Testis (tissue), 3 donors: Measurements from ENCODE around the gene CDCA5. TPM values are rescaled to one million over a fixed set of nuclear protein-coding genes. Genes with fewer than 3 reads are reported as not detected.

Experiments used
- DNase-seq: peaks from one replicate; pipeline ENCODE4 v3.0.0-alpha.2; 2019
- H3K27ac ChIP-seq, 2 donors: fragments of 200-600 bp; sonication (generic); one replicate each; pipeline ENCODE4 v1.5.1; 2019
- H3K27me3 ChIP-seq: fragments of 200-600 bp; sonication (generic); one replicate; pipeline ENCODE4 v1.5.1; 2019
- H3K36me3 ChIP-seq: fragments of 200-600 bp; sonication (generic); one replicate; pipeline ENCODE4 v1.5.1; 2017; ENCODE audit warnings: low read depth; ENCODE audit errors: missing control alignments
- H3K4me1 ChIP-seq: fragments of 200-600 bp; sonication (generic); one replicate; pipeline ENCODE4 v1.5.1; 2019
- H3K4me3 ChIP-seq, 2 donors: fragments of 200-600 bp; sonication (generic); one replicate each; pipeline ENCODE4 v1.5.1; 2017 to 2019
- H3K9me3 ChIP-seq: fragments of 200-600 bp; sonication (generic); one replicate; pipeline ENCODE4 v1.5.1; 2017
- POLR2A ChIP-seq: fragments of 450-650 bp; IDR thresholded peaks from one replicate; pipeline ENCODE4 v1.6.1; 2017; ENCODE audit warnings: antibody characterized with exemption, mild to moderate bottlenecking, moderate library complexity
- WGBS, 2 donors: methylation state at CpG; one replicate each; pipeline ENCODE4 v1.1.5; 2018; 5-methylcytosine and 5-hydroxymethylcytosine counted together
- intact Hi-C: fragments of 100-400 bp; cut with DNase I; formaldehyde crosslinking; loops from one replicate; pipeline ENCODE4 v1.15.1; 2023; ENCODE audit warnings: low total_unique reads
- polyA plus RNA-seq: library from polyadenylated mRNA; stranded (reverse); fragments of 350-450 nt; fragmentation: Illumina TruSeq; extraction: RNeasy Lipid Tissue Mini Kit (QIAGEN cat#74804); gene quantifications from one replicate; pipeline ENCODE4 v1.2.3, GENCODE V29; 2014; ENCODE audit warnings: low read depth, low replicate concordance; ENCODE audit not compliant: insufficient read depth
- total RNA-seq, 2 donors: library from RNA; depleted of rRNA; stranded (reverse); fragments of >200 nt; gene quantifications; one replicate each; pipeline ENCODE4 v1.2.3, GENCODE V29; 2016
- TF ChIP-seq, protein P1 (sequence below), 3 experiments: fragments of 450-650 bp in 2 of 3; fragments of 200-600 bp in 1 of 3; sonication (generic) in 1 of 3; IDR thresholded peaks; one replicate each; pipeline ENCODE4 v1.5.1; 2016 to 2019; ENCODE audit warnings: antibody characterized with exemption in 3 of 3, mild to moderate bottlenecking in 2 of 3, moderate library complexity in 1 of 3

CDCA5 gene
- total and polyA plus RNA-seq, 3 donors from 2014 or later = 28.5 to 93.3 (median 50.9) TPM

GRCh38 chr11:65112546-65113360 lies 28.9 kb upstream of the CDCA5 start:
- peaks cover 21% of the 10 kb centered on the region for H3K4me1 ChIP-seq
- H3K4me3 ChIP-seq = peak overlapping the region; percentile 41 to 42
- no peaks in the 10 kb centered on the region for H3K27me3 ChIP-seq
- no peaks in the 10 kb centered on the region for H3K9me3 ChIP-seq
- WGBS, 2 donors = 3 to 10% methylated on average over 2 to 56 of the region's 57 CpGs
- H3K27ac ChIP-seq = peak overlapping the region in 1 of 2 donors; percentile 21
- TF ChIP-seq, protein P1, sequence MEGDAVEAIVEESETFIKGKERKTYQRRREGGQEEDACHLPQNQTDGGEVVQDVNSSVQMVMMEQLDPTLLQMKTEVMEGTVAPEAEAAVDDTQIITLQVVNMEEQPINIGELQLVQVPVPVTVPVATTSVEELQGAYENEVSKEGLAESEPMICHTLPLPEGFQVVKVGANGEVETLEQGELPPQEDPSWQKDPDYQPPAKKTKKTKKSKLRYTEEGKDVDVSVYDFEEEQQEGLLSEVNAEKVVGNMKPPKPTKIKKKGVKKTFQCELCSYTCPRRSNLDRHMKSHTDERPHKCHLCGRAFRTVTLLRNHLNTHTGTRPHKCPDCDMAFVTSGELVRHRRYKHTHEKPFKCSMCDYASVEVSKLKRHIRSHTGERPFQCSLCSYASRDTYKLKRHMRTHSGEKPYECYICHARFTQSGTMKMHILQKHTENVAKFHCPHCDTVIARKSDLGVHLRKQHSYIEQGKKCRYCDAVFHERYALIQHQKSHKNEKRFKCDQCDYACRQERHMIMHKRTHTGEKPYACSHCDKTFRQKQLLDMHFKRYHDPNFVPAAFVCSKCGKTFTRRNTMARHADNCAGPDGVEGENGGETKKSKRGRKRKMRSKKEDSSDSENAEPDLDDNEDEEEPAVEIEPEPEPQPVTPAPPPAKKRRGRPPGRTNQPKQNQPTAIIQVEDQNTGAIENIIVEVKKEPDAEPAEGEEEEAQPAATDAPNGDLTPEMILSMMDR (IDR thresholded peaks at IDR 0.05) = peak; percentile 83 to 85 (median 83)
- no peak for TF ChIP-seq POLR2A
- DNase-seq = peak; percentile 68
- intact Hi-C loops = loop anchor here (10.0 kb wide), 1 partner anchor 98 kb away; the partner anchor contains the start of gene ARL2
- H3K36me3 ChIP-seq = no peaks in the 10 kb centered on the region

GRCh38 chr11:65111744-65112545 lies 28.1 kb upstream of the CDCA5 start, which contains the start of gene TM7SF2:
TM7SF2 (plus strand) TSS chr11:65111872; CDS start chr11:65112016, 144 bp downstream.
- H3K27me3 ChIP-seq = no peaks in the 10 kb centered on the region
- intact Hi-C loops = loop anchor here (10.0 kb wide), 1 partner anchor 97 kb away; the partner anchor contains the start of gene ARL2
- 2 to 7% methylated on average over 25 to 51 of the region's 64 CpGs for WGBS, 2 donors
- peak within 1 kb of the TSS in 1 of 2 donors; percentile 21 for H3K27ac ChIP-seq
- peak; percentile 97 for DNase-seq
- no peaks in the 10 kb centered on the region for H3K9me3 ChIP-seq
- H3K36me3 ChIP-seq = no peaks in the 10 kb centered on the region
- H3K4me1 ChIP-seq = peaks cover 21% of the 10 kb centered on the region
- peak; percentile 62 for TF ChIP-seq POLR2A
- TF ChIP-seq, protein P1 (IDR thresholded peaks at IDR 0.05) = no peak
- peak within 1 kb of the TSS; percentile 41 to 42 for H3K4me3 ChIP-seq

GRCh38 chr11:65111159-65111743 lies 27.4 kb upstream of the CDCA5 start:
- H3K27me3 ChIP-seq = no peaks in the 10 kb centered on the region
- DNase-seq = no peak
- no peak overlapping the region for H3K27ac ChIP-seq
- TF ChIP-seq, protein P1 (IDR thresholded peaks at IDR 0.05) = no peak
- no peak for TF ChIP-seq POLR2A
- H3K4me1 ChIP-seq = peaks cover 15% of the 10 kb centered on the region
- intact Hi-C loops = loop anchor here (10.0 kb wide), 1 partner anchor 96 kb away; the partner anchor contains the start of gene ARL2
- 53 to 56% methylated on average over 10 to 31 of the region's 31 CpGs for WGBS, 2 donors
- H3K4me3 ChIP-seq = peak overlapping the region; percentile 41 to 42
- H3K9me3 ChIP-seq = no peaks in the 10 kb centered on the region
- H3K36me3 ChIP-seq = no peaks in the 10 kb centered on the region

- no peak overlapping the region for H3K27ac ChIP-seq
- H3K4me1 ChIP-seq = peaks cover 13% of the 10 kb centered on the region
- TF ChIP-seq, protein P1 (IDR thresholded peaks at IDR 0.05) = peak; percentile 98 to 100 (median 99)
- TF ChIP-seq POLR2A = no peak
- WGBS, 2 donors = 13 to 15% methylated on average over 4 to 18 of the region's 18 CpGs
- intact Hi-C loops = loop anchor here (10.0 kb wide), 1 partner anchor 96 kb away; the partner anchor contains the start of gene ARL2
- no peaks in the 10 kb centered on the region for H3K9me3 ChIP-seq
- no peak overlapping the region for H3K4me3 ChIP-seq
- DNase-seq = peak; percentile 93
- no peaks in the 10 kb centered on the region for H3K36me3 ChIP-seq
- H3K27me3 ChIP-seq = no peaks in the 10 kb centered on the region
These were observed 26.6 kb upstream of the CDCA5 start for GRCh38 chr11:65110354-65110861.
